Loucy (cell line): Measurements from ENCODE around the gene RPL29.

Source experiments
- EZH2phosphoT487 ChIP-seq: fragments of 200-600 bp; IDR thresholded peaks from 2 replicates; pipeline ENCODE4 v1.6.1; 2018; ENCODE audit warnings: antibody characterized with exemption, mild to moderate bottlenecking, moderate library complexity, borderline replicate concordance
- TF ChIP-seq, protein P1 (sequence below): fragments of 200-600 bp; sonication (generic); conservative IDR thresholded peaks from 2 replicates; pipeline ENCODE4 v1.5.1; 2014; ENCODE audit warnings: mild to moderate bottlenecking, antibody characterized with exemption, low read length

DNA sequence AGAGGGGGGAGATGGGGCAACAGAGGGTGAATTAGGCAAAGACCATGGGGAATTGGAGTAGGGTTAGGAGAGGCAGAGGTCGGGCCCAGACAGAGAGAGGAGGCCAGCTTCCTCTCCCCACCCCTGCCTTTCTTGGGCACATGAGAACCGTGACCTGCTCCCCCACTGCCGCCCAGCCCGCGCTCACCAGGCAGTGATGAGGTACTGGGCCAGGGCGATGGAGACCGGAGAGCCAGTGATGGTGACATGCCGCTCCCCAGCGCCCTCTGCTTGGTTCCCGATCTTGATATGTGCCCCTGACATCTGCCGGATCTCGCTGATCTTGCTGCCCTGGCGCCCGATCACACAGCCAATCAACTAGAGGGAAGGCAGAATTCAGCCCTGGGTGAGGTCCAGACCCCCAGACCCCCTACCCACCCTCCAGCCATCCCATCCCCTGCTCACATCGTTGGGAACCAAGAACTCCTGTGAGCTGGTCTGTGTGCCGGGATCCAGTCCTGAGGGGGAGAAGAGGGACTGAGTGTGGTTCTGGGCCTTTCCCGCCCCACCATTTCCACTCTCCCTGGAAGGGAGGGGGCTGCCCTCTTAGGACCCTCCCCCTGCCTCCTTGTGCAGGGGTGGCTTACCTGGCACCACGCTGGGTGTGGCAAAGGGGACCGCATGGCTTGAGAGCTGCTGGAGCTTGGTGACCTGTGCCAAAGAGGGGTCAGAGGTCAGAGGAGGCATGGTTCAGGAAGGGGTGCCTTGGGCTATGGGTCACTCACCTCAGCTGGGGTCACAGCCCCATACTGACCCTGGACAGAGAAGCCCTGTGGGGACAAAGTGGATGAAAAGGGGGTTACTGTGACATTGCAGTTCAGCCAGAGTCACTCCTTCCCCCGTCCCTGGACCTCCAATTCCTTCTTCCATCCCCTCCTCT is 36.8 kb downstream of the RPL29 start:
- TF ChIP-seq, protein P1, sequence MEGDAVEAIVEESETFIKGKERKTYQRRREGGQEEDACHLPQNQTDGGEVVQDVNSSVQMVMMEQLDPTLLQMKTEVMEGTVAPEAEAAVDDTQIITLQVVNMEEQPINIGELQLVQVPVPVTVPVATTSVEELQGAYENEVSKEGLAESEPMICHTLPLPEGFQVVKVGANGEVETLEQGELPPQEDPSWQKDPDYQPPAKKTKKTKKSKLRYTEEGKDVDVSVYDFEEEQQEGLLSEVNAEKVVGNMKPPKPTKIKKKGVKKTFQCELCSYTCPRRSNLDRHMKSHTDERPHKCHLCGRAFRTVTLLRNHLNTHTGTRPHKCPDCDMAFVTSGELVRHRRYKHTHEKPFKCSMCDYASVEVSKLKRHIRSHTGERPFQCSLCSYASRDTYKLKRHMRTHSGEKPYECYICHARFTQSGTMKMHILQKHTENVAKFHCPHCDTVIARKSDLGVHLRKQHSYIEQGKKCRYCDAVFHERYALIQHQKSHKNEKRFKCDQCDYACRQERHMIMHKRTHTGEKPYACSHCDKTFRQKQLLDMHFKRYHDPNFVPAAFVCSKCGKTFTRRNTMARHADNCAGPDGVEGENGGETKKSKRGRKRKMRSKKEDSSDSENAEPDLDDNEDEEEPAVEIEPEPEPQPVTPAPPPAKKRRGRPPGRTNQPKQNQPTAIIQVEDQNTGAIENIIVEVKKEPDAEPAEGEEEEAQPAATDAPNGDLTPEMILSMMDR = no peak
- TF ChIP-seq EZH2phosphoT487 = no peak
